Right lung (tissue), 5 donors: ENCODE data around the gene PIEZO1. TPM values are rescaled to one million over a fixed set of nuclear protein-coding genes. Genes with fewer than 3 reads are reported as not detected.

ENCODE experiments used
- DNase-seq, 2 donors: peaks; one replicate each; pipeline ENCODE4 v3.0.0-alpha.2; 2013
- polyA plus RNA-seq, 5 donors: library from polyadenylated mRNA; unstranded; fragments of 120-200 nt; gene quantifications; one replicate each; pipeline versions ENCODE4 v1.2.1 to v1.2.3, GENCODE V29; 2013; ENCODE audit warnings: inconsistent platforms in 1 of 5, low replicate concordance in 1 of 5; ENCODE audit not compliant: insufficient read length in 5 of 5, insufficient read depth in 1 of 5

PIEZO1 gene
- polyA plus RNA-seq, 5 donors, result 54.1 to 115 (median 76.2) TPM

- DNase-seq, result no peak
Observed at GRCh38 chr16:88693420-88694177, 91.4 kb downstream of the PIEZO1 start.

- no peak for DNase-seq
Observed at GRCh38 chr16:88692861-88693260, 92.2 kb downstream of the PIEZO1 start.

- DNase-seq, result no peak
Observed at GRCh38 chr16:88691924-88692560, 93.0 kb downstream of the PIEZO1 start.

GRCh38 chr16:88691129-88691813, 93.7 kb downstream of the PIEZO1 start:
- DNase-seq, result no peak

DNA sequence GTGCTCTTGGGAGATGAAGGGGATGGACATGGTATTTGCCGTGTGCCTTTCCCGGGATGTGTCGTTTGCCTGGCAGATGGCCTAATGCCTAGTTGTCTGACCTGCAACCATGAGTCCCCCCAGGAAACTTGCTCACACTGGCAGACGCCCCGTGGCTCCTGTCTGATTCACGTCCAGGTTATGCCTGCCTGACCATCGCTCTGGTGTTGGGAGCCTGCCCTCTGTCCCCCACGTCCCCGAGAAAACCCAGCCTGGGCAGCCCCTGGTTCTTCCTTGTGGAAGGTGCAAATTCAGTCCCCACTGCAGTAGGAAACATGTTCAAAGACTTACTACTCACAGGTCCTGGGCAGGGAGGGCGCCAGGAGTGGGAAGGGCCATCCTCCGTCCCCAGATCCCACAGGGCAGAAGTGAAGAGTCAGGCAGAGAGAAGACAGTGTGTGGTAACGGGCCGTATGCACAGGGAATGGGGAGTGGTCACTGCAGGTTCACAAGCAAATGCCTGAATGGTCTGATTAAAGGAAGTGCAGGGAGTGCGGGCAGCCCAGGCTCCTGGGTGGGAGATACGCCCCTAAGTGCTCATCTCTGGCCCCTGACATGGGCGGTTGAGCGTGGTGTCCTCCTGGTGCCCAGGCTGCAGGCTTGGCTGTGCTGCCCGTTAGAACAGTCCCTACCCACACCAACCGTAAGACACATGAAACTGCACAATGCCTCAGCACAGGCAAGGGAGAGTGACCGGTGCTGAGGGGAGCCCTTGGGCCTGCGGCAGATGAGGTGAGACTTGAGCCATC, 94.5 kb downstream of the PIEZO1 start:
- no peak for DNase-seq

DNA sequence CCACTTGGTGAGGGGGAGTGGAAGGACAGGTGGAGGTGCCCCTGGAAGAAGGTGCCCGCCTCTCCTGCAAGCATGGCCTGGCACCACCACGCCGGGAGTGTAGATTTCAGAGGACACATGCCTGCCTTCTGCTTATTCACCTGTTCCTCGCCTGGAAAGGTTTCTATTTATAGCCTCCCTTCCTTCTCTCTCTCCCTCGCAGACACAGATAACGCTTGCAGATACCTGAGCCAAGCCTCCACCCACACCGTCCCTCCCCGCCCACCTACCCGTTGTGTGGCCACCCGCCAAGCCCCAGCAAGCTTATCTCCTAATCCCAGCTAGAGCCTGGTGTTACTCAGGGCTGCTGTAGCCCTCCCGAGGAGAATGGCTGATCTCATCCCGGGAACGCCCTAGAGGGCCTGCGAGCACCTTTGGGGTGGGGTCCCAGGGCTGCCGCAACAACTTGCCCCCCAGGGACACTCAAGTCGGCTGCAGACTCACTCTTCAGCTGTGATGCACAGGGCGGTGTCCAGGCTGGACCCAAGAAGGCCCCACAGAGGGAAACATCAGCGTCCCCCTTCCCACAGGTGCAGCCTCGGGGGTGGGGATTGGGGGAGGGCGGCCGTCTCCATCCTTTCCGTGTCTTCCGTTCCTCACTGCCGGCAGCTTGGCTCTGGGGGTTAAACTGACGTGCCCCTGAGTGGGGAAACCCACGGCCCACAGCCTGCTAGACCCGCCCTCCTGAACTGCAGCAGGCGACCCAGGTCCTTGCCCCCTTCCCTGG, 96.8 kb downstream of the PIEZO1 start:
- no peak for DNase-seq

- DNase-seq, result no peak
Observed at GRCh38 chr16:88687676-88688012, 97.4 kb downstream of the PIEZO1 start.

- DNase-seq, result no peak
Observed at GRCh38 chr16:88687254-88687576, 97.8 kb downstream of the PIEZO1 start.

DNA sequence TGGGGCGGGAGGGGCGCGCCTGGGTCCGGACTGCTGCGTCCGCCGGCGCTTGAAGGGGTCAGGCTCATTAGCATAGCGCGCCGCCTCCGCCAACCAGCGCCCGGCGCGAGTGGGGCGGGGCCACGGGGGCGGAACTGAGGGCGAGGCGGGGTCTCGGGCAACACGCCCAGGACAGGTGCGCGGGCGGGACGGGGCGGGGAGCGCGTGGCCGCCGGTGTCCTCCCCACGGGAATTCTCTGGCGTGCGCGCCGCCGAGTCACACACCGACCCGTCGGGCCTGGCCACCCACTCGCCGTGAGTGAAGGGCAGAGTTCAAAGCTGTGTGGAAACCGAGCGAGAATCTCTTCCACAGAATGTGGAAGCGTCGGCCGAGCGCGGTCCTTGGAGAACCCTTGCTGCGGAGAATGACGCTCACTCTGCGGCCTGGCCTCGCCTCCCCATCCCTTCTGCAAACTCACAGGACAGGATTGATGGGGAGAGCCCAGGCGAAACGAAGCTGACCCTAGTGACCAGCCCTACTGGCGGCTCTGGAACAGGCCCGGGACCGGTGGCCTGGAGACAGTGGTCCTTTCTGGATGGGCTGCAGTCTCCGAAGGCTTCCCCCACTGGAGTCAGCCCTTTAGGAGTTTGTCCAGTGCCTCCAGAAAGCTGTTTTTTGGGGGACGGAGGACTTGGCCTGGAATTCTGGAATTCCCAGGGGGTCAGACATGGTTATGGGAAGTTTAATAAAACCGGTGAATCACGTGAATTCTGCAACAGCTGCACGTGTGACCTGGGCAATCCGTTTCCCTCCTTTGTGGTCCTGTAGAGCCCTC, 98.4 kb downstream of the PIEZO1 start, which contains the start of gene SNAI3:
Gene SNAI3, minus strand, starts transcription at position 69 of the 815 bp plus-strand sequence. CDS start 101 bp downstream, outside the sequence.
- DNase-seq, result peak in 1 of 2 donors; percentile 53

DNA sequence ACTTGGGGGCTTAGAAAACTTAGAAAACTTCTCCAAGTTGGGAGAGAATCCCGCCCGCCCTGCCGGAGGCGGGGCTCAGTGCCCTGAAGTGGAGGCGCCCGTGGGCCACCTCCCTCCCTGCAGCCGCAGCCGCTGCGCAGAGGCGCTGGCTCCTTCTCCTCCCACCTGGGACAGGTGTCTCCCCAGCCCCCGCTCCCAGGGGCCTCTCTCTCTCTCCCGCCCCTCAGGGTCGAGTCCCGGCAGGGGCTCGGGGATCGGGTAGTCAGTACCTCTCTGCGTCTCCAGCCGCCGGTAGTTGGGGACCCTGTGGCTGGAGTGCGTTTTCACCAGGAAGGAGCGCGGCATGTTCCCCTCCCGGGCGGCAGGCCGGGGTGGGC, 99.0 kb downstream of the PIEZO1 start:
- no peak for DNase-seq

DNA sequence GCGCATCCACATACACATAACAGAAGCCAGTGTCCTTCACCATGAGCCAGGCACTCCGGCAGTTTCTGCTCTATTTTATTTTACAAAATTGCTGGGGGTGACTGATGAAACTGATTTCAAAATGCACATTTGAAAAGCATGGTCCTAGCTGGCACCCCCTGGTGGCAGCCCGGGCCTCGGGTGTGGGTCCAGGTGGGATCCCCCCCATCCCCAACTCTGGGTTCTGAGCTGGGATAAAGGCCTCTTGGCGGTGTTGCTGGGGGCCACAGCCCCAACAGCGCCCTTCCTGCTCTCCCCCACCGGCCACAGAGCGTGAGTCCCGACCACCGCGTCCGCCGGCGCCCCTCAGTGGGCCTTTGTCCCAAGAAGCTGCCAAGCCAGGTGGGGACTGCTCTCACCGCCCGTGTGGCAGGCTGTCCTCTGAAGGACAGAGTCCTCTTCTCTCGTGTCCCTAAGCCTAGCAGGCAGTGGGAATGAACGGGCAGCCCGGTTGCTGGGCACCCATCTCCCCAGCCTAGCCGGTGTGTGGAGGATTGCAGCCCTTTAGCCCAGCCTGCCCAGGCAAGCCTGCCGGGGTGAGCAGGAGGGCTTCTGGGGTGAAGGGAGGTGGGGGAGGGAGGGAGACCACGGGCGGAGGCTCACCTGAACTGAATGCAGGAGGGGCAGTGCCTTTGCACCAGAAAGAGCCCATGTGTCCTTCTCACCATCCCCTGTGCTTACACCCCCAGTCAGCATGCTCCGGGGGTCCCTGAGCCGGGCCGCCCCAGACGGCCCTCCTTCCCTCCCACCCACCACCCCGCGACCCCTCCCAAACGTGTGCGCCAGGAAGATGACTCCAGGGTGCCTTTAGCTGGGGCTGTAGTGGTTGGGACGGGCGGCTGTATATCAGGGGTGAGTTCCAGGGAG, 99.6 kb downstream of the PIEZO1 start:
- no peak for DNase-seq

DNA sequence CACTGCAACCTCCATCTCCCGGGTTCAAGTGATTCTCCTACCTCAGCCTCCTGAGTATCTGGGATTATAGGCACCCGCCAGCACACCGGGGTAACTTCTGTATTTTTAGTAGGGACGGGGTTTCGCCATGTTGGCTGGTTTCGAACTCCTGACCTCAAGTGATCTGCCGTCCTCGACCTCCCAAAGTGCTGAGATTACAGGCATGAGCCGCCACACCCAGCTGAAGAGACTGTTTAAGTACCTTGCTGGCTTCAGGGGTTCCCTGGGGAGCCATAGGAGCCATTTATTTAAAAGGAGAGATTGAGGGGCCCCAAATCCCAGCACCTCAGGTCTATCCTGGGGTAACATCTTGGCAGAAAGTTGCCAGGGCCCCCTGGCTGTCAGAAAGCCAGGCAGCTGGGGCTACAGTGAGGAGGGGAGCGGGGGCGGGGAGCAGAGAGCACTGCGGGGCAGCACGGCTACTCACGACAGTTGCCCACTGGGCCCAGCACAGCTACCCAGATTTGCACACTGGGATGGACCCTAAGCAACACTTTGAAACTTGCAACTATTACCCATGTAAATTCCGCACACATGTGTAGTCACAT, 100.4 kb downstream of the PIEZO1 start:
- DNase-seq, result no peak

DNA sequence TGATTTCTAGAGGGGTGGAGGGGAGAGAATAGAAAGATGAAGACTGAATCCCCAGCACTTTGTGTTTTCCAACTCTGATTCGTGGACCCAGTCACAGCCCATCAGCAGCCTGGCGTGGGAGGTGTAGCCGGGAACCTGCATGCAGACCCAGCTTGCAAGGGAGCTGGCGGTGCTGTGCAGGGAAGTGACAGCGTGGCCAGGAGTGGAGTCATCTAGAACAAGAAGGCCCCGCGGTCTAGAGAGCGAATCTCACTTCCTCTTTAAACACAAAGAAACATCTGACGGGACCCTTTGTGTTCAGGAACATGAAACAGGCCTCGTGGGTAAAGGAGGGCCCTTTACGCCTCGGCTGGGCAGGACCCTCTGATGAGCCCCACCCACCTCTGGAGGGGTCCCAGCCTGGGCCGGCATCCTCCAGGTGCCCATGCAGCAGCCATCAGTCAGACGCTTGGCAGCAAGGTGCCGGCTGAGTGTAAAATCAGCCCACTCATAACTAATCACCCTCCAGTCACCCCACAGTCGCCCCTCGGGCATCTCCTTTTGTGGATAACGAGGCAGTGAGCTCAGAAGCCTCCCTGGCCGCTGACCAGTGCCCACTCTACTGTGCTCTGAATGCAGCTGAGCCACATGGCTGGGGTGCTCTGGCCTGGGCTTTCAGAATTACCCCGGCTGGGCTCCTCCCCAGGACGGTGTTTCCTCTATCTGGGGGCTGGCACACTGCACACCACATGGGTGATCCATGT, 103.1 kb downstream of the PIEZO1 start:
- no peak for DNase-seq

DNA sequence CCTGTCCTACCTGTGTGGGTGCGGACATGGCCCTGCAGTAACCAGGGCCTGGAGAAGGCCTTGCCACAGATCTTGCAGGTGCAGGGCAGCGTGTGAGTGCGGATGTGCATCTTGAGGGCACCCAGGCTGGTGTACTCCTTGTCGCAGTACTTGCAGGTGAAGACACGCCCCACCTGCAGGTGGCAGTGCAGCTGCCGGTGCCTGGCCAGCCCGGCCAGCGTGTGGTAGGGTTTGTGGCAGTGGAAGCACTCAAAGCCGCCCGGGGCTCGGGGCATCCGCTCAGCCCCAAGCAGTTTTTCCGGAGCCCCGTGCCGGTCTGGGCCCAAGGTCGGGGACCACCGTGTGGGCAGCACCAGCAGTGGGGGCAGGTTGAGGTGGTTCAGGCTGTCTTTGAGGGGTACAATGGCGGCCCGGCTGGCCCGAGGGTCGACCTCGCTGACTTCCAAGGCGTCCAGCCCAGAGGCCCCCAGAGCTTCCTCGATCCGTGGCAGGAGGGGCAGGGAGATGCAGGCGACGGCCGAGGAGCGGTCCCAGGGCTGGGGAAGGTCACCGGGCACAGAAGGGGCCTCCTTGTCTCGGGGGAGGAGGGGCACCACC, 103.8 kb downstream of the PIEZO1 start:
- no peak for DNase-seq

GRCh38 chr16:88680554-88681083, 104.4 kb downstream of the PIEZO1 start:
- no peak for DNase-seq

GRCh38 chr16:88678224-88678979, 106.6 kb downstream of the PIEZO1 start:
- no peak for DNase-seq

DNA sequence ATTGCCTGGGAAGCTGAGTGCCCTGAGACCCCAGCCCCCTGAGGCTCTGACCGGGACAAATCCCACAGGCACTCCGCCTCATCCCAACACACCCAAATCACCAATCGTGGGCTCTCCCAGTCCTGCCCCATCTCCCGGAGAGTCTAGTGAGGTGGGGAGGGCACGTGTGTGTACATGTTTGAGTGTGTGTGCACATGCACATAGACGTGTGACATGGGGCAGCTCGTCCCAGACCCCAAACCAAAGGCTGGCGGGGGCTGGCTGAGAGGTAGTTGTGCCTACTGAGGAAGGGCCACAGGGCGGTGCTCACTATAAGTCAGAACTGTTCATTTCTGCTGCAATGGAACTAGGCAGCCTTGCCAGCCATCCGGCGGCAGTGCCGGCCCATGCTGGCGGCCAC, 107.3 kb downstream of the PIEZO1 start:
- no peak for DNase-seq
